Measurements from ENCODE around the gene SOX5. TPM values are rescaled to one million over a fixed set of nuclear protein-coding genes. Genes with fewer than 3 reads are reported as not detected.
"Not testable (repeated sequence)": the region's sequence is repeated elsewhere in the genome, so short reads cannot be mapped to it uniquely, and the experiment has no call there.

SOX5 gene
- total and polyA plus RNA-seq, 2 donors (not counting 1 experiment from before 2014, with no cell fraction given), result 9.2 to 32.0 TPM

DNA sequence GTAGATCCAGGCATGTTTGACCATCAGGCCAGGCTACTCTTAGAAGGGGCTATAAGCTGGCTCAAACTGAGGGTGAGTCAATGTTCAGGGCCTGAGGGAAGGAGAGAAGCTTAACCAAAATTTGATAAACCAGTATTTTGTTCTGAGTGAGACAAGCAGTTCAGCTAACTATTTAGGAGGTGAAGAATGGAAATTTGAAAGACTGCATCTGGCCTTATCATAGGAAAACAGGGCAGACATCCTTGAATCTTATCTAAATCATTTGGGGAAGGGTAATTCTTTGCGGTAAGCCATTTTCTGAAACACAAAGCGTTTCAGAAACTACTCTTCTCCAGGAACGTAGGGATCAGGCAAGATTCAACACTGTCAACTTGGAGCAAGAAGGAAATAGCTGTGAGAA, 447.2 kb downstream of the SOX5 start:
- Histone ChIP-seq H3K9me3 (ENCODE audit: control insufficient read depth, insufficient read depth, low read depth, low read length) (no peaks in the 10 kb centered on the region), H3K36me3 (ENCODE audit: control insufficient read depth, insufficient read depth, low read length) (no peaks in the 10 kb centered on the region), H3K27me3 (ENCODE audit: control insufficient read depth, insufficient read depth, low read length) (no peaks in the 10 kb centered on the region), H3K79me2 (ENCODE audit: control insufficient read depth, insufficient read depth, low read length) (no peaks in the 10 kb centered on the region), H3K9ac (ENCODE audit: insufficient read depth, low read length) (no peak overlapping the region), H4K20me1 (ENCODE audit: control insufficient read depth, extremely low read depth, insufficient read depth, low read length) (no peaks in the 10 kb centered on the region), H3K4me1 (ENCODE audit: control insufficient read depth, extremely low read depth, insufficient read depth, low read length) (no peaks in the 10 kb centered on the region), H3K4me3 (replicated peaks in 1 of 4; ENCODE audit: control extremely low read depth in 1 of 4, insufficient read depth in 1 of 4, low read depth in 3 of 4, low read length in 4 of 4) (no peak overlapping the region), H2AFZ (ENCODE audit: low read length) (no peak overlapping the region), H3K27ac (ENCODE audit: insufficient read depth, low read length) (no peak overlapping the region), H3K4me2 (ENCODE audit: extremely low read depth, insufficient read depth, low read length) (no peak overlapping the region)
- no peak for TF ChIP-seq EZH2 (IDR thresholded peaks at IDR 0.05; ENCODE audit: low read length, missing control alignments)
- TF ChIP-seq, protein P1, sequence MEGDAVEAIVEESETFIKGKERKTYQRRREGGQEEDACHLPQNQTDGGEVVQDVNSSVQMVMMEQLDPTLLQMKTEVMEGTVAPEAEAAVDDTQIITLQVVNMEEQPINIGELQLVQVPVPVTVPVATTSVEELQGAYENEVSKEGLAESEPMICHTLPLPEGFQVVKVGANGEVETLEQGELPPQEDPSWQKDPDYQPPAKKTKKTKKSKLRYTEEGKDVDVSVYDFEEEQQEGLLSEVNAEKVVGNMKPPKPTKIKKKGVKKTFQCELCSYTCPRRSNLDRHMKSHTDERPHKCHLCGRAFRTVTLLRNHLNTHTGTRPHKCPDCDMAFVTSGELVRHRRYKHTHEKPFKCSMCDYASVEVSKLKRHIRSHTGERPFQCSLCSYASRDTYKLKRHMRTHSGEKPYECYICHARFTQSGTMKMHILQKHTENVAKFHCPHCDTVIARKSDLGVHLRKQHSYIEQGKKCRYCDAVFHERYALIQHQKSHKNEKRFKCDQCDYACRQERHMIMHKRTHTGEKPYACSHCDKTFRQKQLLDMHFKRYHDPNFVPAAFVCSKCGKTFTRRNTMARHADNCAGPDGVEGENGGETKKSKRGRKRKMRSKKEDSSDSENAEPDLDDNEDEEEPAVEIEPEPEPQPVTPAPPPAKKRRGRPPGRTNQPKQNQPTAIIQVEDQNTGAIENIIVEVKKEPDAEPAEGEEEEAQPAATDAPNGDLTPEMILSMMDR (conservative IDR thresholded peaks at IDR 0.05 in 1 of 2, IDR thresholded peaks at IDR 0.05 in 1 of 2; ENCODE audit: low read depth in 1 of 2, low read length in 2 of 2), result no peak
- DNase-seq (ENCODE audit: low read depth in 2 of 2), result no peak

DNA sequence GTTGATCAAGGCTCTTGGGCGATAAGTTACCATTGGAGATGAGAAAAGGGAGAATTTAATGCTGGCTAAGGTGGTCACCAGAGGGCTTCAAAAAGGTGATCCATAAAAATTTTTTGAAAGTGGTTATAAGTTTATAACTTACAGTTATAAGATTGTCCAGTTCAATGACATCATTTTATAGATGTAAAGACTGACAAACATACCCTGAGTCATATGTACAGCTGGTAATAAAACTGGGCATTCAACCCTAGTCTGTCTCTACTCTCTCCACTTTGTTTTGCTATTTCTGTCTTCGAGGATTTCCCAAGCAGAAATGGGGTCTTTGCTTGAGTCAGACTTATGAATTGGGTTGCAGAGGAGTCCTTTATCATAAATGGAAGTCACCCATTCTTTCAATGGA, 454.0 kb downstream of the SOX5 start:
- Histone ChIP-seq H4K20me1 (ENCODE audit: control insufficient read depth, extremely low read depth, insufficient read depth, low read length) (no peaks in the 10 kb centered on the region), H3K27me3 (ENCODE audit: control insufficient read depth, insufficient read depth, low read length) (no peaks in the 10 kb centered on the region), H3K79me2 (ENCODE audit: control insufficient read depth, insufficient read depth, low read length) (no peaks in the 10 kb centered on the region), H3K4me1 (ENCODE audit: control insufficient read depth, extremely low read depth, insufficient read depth, low read length) (no peaks in the 10 kb centered on the region), H3K27ac (ENCODE audit: insufficient read depth, low read length) (no peak overlapping the region), H3K36me3 (ENCODE audit: control insufficient read depth, insufficient read depth, low read length) (no peaks in the 10 kb centered on the region), H3K9ac (ENCODE audit: insufficient read depth, low read length) (no peak overlapping the region), H3K4me3 (replicated peaks in 1 of 4; ENCODE audit: control extremely low read depth in 1 of 4, insufficient read depth in 1 of 4, low read depth in 3 of 4, low read length in 4 of 4) (no peak overlapping the region), H3K4me2 (ENCODE audit: extremely low read depth, insufficient read depth, low read length) (no peak overlapping the region), H3K9me3 (ENCODE audit: control insufficient read depth, insufficient read depth, low read depth, low read length) (no peaks in the 10 kb centered on the region), H2AFZ (ENCODE audit: low read length) (no peak overlapping the region)
- DNase-seq (ENCODE audit: low read depth in 2 of 2), result no peak
- TF ChIP-seq EZH2 (IDR thresholded peaks at IDR 0.05; ENCODE audit: low read length, missing control alignments), result no peak
- TF ChIP-seq, protein P1 (conservative IDR thresholded peaks at IDR 0.05 in 1 of 2, IDR thresholded peaks at IDR 0.05 in 1 of 2; ENCODE audit: low read depth in 1 of 2, low read length in 2 of 2), result no peak

DNA sequence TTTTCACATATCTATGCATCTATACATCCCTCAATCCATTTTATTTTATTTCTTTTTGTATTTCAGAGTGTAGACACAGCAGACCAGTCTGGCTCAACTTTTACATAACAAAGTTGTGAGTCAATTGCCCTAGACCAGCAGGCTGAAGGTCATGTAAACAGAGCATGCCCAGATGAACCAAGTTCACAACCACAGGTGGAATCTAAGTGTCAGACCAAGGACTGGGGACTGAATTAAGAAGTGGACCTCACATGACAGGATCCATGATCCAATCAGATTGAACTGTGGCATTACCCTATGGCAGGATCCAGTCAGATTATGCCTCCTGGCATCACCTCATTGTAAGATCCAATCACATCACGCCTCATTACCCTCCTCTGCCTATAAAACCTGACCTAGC, 455.8 kb downstream of the SOX5 start:
- Histone ChIP-seq H3K4me3 (replicated peaks in 1 of 4; ENCODE audit: control extremely low read depth in 1 of 4, insufficient read depth in 1 of 4, low read depth in 3 of 4, low read length in 4 of 4) (no peak overlapping the region), H3K27me3 (ENCODE audit: control insufficient read depth, insufficient read depth, low read length) (no peaks in the 10 kb centered on the region), H4K20me1 (ENCODE audit: control insufficient read depth, extremely low read depth, insufficient read depth, low read length) (no peaks in the 10 kb centered on the region), H3K36me3 (ENCODE audit: control insufficient read depth, insufficient read depth, low read length) (no peaks in the 10 kb centered on the region), H3K9ac (ENCODE audit: insufficient read depth, low read length) (no peak overlapping the region), H3K4me2 (ENCODE audit: extremely low read depth, insufficient read depth, low read length) (no peak overlapping the region), H3K27ac (ENCODE audit: insufficient read depth, low read length) (no peak overlapping the region), H3K9me3 (ENCODE audit: control insufficient read depth, insufficient read depth, low read depth, low read length) (no peaks in the 10 kb centered on the region), H3K4me1 (ENCODE audit: control insufficient read depth, extremely low read depth, insufficient read depth, low read length) (no peaks in the 10 kb centered on the region), H3K79me2 (ENCODE audit: control insufficient read depth, insufficient read depth, low read length) (no peaks in the 10 kb centered on the region), H2AFZ (ENCODE audit: low read length) (no peak overlapping the region)
- TF ChIP-seq, protein P1 (conservative IDR thresholded peaks at IDR 0.05 in 1 of 2, IDR thresholded peaks at IDR 0.05 in 1 of 2; ENCODE audit: low read depth in 1 of 2, low read length in 2 of 2), result no peak
- TF ChIP-seq EZH2 (IDR thresholded peaks at IDR 0.05; ENCODE audit: low read length, missing control alignments), result no peak
- DNase-seq (ENCODE audit: low read depth in 2 of 2), result no peak

DNA sequence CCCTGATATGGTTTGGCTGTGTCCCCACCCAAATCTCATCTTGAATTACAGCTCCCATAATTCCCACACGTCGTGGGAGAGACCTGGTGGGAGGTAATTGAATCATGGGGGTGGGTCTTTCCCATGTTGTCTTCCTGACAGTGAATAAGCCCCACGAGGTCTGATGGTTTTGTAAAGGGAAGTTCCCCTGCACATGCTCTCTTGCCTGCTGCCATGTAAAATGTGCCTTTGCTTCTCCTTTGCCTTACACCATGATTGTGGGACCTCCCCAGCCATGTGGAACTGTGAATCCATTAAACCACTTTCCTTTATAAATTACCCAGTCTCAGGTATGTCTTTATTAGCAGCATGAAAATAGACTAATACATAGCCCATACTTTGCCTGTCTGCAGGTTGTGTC, 458.4 kb downstream of the SOX5 start:
- H3K27ac ChIP-seq (ENCODE audit: insufficient read depth, low read length); H3K9ac ChIP-seq (ENCODE audit: insufficient read depth, low read length); H3K36me3 ChIP-seq (ENCODE audit: control insufficient read depth, insufficient read depth, low read length): not testable (repeated sequence)

More for the DNA sequence above, 458.4 kb downstream of the SOX5 start:
- H3K4me1 ChIP-seq (ENCODE audit: control insufficient read depth, extremely low read depth, insufficient read depth, low read length); H3K27me3 ChIP-seq (ENCODE audit: control insufficient read depth, insufficient read depth, low read length); H4K20me1 ChIP-seq (ENCODE audit: control insufficient read depth, extremely low read depth, insufficient read depth, low read length); H3K4me2 ChIP-seq (ENCODE audit: extremely low read depth, insufficient read depth, low read length); H2AFZ ChIP-seq (ENCODE audit: low read length); H3K9me3 ChIP-seq (ENCODE audit: control insufficient read depth, insufficient read depth, low read depth, low read length); H3K79me2 ChIP-seq (ENCODE audit: control insufficient read depth, insufficient read depth, low read length); H3K4me3 ChIP-seq (replicated peaks in 1 of 4; ENCODE audit: control extremely low read depth in 1 of 4, insufficient read depth in 1 of 4, low read depth in 3 of 4, low read length in 4 of 4); DNase-seq (ENCODE audit: low read depth in 2 of 2): not testable (repeated sequence)
